ENCODE measurements around the gene CCNT1. TPM values are rescaled to one million over a fixed set of nuclear protein-coding genes. Genes with fewer than 3 reads are reported as not detected.

Gene CCNT1
- total and polyA plus RNA-seq, 2 of the 13 experiments (the other 11 are each of a cell fraction or from before 2014, with no cell fraction given): 18.0 to 28.2 TPM

DNA sequence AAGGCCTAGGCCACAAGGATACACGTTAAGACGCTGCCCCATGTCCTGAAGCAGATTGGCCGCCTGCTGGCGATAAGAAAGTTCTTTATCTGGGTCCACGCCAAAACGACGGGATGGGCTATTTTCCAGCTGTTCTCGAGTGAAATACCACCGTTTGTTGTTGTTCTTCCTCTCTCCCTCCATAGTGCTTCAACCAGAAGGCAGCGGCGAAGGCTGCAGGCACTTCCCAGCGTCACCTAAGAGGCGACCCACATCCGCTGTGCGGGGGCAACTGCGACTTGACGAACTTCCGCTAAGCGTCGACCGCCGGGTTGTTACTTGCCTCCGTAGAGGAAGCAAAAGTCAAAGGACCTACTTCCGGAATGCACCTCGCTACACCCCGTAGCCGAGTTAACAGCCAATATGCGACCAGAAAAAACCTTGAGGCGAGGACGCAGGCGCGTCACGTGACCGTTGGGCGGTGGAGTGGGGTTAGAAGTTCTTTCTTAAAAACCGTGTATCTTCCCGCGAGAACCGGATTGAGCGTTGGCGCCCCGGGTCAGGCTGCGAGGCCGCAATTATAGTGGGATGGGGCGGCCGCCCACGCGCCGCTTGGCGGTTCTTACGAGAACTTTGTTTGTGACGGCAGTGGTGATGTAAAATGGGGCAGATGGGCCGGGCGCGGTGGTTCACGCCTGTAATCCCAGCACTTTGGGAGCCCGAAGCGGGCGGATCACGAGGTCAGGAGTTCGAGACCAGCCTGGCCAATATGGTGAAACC, at the start of gene CCNT1 (continued):
- TF ChIP-seq MLLT10 (CRISPR knock-in tag; IDR thresholded peaks at IDR 0.05) (0 out of 2 replicates have a peak, but pooled peaks have one; percentile 31), ZNF430 (CRISPR knock-in tag; IDR thresholded peaks at IDR 0.05) (peak; percentile 90; the same call in 1 of the 2 replicates)
- TF ChIP-seq, protein P1, sequence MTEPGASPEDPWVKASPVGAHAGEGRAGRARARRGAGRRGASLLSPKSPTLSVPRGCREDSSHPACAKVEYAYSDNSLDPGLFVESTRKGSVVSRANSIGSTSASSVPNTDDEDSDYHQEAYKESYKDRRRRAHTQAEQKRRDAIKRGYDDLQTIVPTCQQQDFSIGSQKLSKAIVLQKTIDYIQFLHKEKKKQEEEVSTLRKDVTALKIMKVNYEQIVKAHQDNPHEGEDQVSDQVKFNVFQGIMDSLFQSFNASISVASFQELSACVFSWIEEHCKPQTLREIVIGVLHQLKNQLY (CRISPR knock-in tag; IDR thresholded peaks at IDR 0.05): peak; percentile 63

- Histone ChIP-seq H3K79me2 (ENCODE audit: insufficient read depth, low read length) (no peaks in the 10 kb centered on the region), H3K27me3 (ENCODE audit: control insufficient read depth in 1 of 2, insufficient read depth in 2 of 2, low read length in 2 of 2) (no peaks in the 10 kb centered on the region), H3K27ac (ENCODE audit: extremely low read length, insufficient read depth, low read length) (no peak overlapping the region), H4K20me1 (ENCODE audit: insufficient read depth, low read length) (no peaks in the 10 kb centered on the region), H3K4me1 (ENCODE audit: insufficient read depth, low read length) (no peaks in the 10 kb centered on the region), H3K4me3 (replicated peaks in 1 of 3; ENCODE audit: insufficient read depth in 1 of 3, low read depth in 2 of 3, low read length in 3 of 3) (no peak overlapping the region), H3K4me2 (ENCODE audit: low read depth, low read length) (no peak overlapping the region), H3K9ac (ENCODE audit: insufficient read depth, low read depth, low read length) (no peak overlapping the region), H2AFZ (ENCODE audit: low read length) (no peak overlapping the region), H3K36me3 (replicated peaks in 1 of 2; ENCODE audit: control insufficient read depth in 1 of 2, insufficient read depth in 2 of 2, low read length in 2 of 2) (peaks cover 1 to 10% of the 10 kb centered on the region in 2 experiments; a peak in 3 of 5 replicates), H3K9me3 (ENCODE audit: low read length) (no peaks in the 10 kb centered on the region)
- intact Hi-C loops (cut with micrococcal nuclease; ENCODE audit: unreplicated experiment) (no loop called here), in situ Hi-C loops (cut with HindIII; ENCODE audit: extremely low pct_ligation_motif_present, low pct_unique_long_range_greater_than_20kb) (no loop called here)
- ATAC-seq (no peak), FAIRE-seq (no peak), DNase-seq (ENCODE audit: low spot score) (no peak)
- BruUV-seq (replicated peaks): no TSS peak
- ChIA-PET POLR2A (no interaction called here), CTCF (ENCODE audit: low intra/inter-chr PET ratio, low total read pairs) (no interaction called here)
- 77% methylated on average over 4 of the region's 5 CpGs for WGBS (ENCODE audit: low lambda C conversion rate)
- no peak for TF ChIP-seq ZKSCAN8 (CRISPR knock-in tag; IDR thresholded peaks at IDR 0.05; ENCODE audit: borderline replicate concordance)
- TF ChIP-seq HMGA1 (CRISPR knock-in tag; conservative IDR thresholded peaks at IDR 0.05): no peak
- no peak for TF ChIP-seq GZF1 (CRISPR knock-in tag; IDR thresholded peaks at IDR 0.05)
- TF ChIP-seq KLF11 (CRISPR knock-in tag; IDR thresholded peaks at IDR 0.05): no peak
- TF ChIP-seq, protein P2, sequence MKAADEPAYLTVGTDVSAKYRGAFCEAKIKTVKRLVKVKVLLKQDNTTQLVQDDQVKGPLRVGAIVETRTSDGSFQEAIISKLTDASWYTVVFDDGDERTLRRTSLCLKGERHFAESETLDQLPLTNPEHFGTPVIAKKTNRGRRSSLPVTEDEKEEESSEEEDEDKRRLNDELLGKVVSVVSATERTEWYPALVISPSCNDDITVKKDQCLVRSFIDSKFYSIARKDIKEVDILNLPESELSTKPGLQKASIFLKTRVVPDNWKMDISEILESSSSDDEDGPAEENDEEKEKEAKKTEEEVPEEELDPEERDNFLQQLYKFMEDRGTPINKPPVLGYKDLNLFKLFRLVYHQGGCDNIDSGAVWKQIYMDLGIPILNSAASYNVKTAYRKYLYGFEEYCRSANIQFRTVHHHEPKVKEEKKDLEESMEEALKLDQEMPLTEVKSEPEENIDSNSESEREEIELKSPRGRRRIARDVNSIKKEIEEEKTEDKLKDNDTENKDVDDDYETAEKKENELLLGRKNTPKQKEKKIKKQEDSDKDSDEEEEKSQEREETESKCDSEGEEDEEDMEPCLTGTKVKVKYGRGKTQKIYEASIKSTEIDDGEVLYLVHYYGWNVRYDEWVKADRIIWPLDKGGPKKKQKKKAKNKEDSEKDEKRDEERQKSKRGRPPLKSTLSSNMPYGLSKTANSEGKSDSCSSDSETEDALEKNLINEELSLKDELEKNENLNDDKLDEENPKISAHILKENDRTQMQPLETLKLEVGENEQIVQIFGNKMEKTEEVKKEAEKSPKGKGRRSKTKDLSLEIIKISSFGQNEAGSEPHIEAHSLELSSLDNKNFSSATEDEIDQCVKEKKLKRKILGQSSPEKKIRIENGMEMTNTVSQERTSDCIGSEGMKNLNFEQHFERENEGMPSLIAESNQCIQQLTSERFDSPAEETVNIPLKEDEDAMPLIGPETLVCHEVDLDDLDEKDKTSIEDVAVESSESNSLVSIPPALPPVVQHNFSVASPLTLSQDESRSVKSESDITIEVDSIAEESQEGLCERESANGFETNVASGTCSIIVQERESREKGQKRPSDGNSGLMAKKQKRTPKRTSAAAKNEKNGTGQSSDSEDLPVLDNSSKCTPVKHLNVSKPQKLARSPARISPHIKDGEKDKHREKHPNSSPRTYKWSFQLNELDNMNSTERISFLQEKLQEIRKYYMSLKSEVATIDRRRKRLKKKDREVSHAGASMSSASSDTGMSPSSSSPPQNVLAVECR (CRISPR knock-in tag; IDR thresholded peaks at IDR 0.05; ENCODE audit: borderline replicate concordance): no peak
- TF ChIP-seq ZNF619 (CRISPR knock-in tag; IDR thresholded peaks at IDR 0.05): no peak
- TF ChIP-seq, protein P3, sequence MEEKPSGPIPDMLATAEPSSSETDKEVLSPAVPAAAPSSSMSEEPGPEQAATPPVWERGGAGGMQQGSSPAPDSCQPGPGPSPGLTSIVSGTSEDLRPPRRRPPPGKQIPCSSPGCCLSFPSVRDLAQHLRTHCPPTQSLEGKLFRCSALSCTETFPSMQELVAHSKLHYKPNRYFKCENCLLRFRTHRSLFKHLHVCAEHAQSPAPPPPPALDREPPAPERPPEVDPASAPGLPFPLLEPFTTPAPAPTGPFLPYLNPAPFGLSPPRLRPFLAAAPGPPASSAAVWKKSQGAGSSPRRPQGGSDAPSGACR (CRISPR knock-in tag; IDR thresholded peaks at IDR 0.05): no peak
- no peak for TF ChIP-seq ZNF562 (CRISPR knock-in tag; IDR thresholded peaks at IDR 0.05; ENCODE audit: borderline replicate concordance)
- no peak for TF ChIP-seq ZNF432 (CRISPR knock-in tag; IDR thresholded peaks at IDR 0.05; ENCODE audit: borderline replicate concordance)
- no peak for TF ChIP-seq MBD4 (IDR thresholded peaks at IDR 0.05; ENCODE audit: borderline replicate concordance, low read length)
- no peak for TF ChIP-seq IRF1 (CRISPR knock-in tag; IDR thresholded peaks at IDR 0.05; ENCODE audit: low read depth)
- no peak for TF ChIP-seq MAZ (IDR thresholded peaks at IDR 0.05; ENCODE audit: borderline replicate concordance, low read depth, low read length)
- no peak for TF ChIP-seq MAZ (CRISPR knock-in tag; IDR thresholded peaks at IDR 0.05; ENCODE audit: low read depth)
- no peak for TF ChIP-seq ZNF543 (CRISPR knock-in tag; IDR thresholded peaks at IDR 0.05)
- TF ChIP-seq ZNF550 (CRISPR knock-in tag; IDR thresholded peaks at IDR 0.05; ENCODE audit: borderline replicate concordance): no peak
Measured at GRCh38 chr12:48765753-48766162, 49.3 kb upstream of the CCNT1 start.
